ENCODE measurements around the gene HARS1. TPM values are rescaled to one million over a fixed set of nuclear protein-coding genes. Genes with fewer than 3 reads are reported as not detected.

The HARS1 gene
- 104 and 105 TPM in 2 replicates for total RNA-seq
- 56.0 and 65.2 TPM in 2 replicates for polyA plus RNA-seq
- 81.8 and 90.1 TPM in 2 replicates for polyA plus RNA-seq (2011; cell fraction: cytosol; rRNA removed)
- polyA plus RNA-seq (2011; cell fraction: nucleus; rRNA removed), result 117 and 138 TPM in 2 replicates
- polyA plus RNA-seq (2012), result 89.4 and 110 TPM in 2 replicates
- 79.7 and 81.8 TPM in 2 replicates for polyA minus RNA-seq
- 34.8 TPM for polyA minus RNA-seq (2011; cell fraction: cytosol; rRNA and poly(A)+ RNA removed)
- 27.0 and 39.3 TPM in 2 replicates for polyA minus RNA-seq (2011; cell fraction: nucleus; rRNA and poly(A)+ RNA removed)
- percentile 79 among the genes with signal in this experiment for Bru-seq, nascent RNA
- BruChase-seq, experiment 1, labeled RNA remaining after a 6-hour chase, result percentile 88 among the genes with signal in this experiment
- percentile 90 among the genes with signal in this experiment for BruChase-seq, experiment 2, labeled RNA remaining after a 2-hour chase
- long read RNA-seq, transcript HARS-215 (13 exons, 1,945 nt), result major isoform, 313 of 376 reads
- long read RNA-seq, transcript HARS-205 (13 exons, 1,896 nt), result minor isoform, 12 of 376 reads
- long read RNA-seq, transcript HARS-204 (12 exons, 1,789 nt), result minor isoform, 7 of 376 reads
- long read RNA-seq, partial matches to known transcripts, result 15 of 376 reads
- long read RNA-seq, other reads (novel, unspliced or antisense), result 26 of 376 reads

DNA sequence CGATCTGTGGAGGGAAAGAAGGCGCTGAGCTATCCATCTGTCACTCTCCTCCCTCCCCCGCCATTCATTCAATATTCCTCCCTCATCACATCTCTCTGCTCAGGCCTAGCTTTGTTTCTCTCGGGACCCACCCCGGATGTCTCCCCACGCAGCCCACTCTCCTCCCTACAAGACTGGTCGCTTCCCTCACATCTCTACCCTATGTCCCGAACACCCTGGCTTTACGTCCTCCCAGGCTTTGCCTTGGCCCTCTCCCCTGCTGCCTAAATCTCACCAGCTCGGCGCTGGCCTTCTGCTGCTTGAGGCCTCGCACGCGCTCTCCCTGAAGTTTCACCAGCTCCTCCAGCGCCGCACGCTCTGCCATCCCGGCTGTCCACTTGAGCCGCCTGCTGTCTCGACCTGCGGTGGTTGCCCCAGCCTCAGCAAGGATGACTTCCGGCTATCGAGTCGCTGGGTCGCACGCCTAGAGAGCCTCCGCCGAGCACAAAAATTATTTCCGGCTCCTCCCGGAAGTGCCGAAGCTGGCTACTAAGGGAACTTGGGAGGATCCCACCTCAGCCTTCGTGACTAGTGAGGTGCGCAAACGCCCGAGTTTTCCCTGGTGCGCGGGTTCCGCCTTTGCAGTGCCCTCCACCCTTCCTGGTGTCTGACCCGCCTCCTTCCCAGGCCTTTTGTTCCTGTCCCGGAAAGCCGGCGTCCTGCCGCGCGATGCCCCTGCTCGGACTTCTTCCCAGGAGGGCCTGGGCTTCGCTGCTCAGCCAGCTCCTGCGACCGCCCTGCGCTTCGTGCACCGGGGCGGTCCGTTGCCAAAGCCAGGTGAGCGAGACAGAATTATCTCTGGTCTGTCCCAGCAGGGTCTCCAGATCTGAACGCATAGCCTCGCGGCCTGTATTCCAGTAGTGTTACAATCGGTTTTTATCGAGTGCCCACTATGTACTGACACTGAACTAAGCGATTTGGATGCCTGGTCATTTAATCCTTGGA is at the start of gene HARS1, which contains the start of gene HARS2:
HARS1 (minus strand) TSS at position 430 of the 984 bp plus-strand sequence; CDS start at position 364, 66 bp downstream.
HARS2 (plus strand) TSS at position 515 of the 984 bp plus-strand sequence; CDS start at position 709, 194 bp downstream.
- ChIA-PET POLR2A (interaction anchor here (0.8 to 1.8 kb wide), 6 partner anchors 9 to 241 kb away, joined by 3 to 9 read pairs (median 4); partner anchors contain the start of genes IK and ZMAT2), CTCF (interaction anchor here (0.9 to 1.5 kb wide), 12 partner anchors 9 to 318 kb away, joined by 3 to 9 read pairs (median 3); partner anchors contain the start of genes EIF4EBP3, IK, NDUFA2 and ZMAT2)
- Histone ChIP-seq H3K27me3 (ENCODE audit: control insufficient read depth in 2 of 2, insufficient read depth in 2 of 2, low read length in 2 of 2) (no peaks in the 10 kb centered on the region), H3K36me3 (ENCODE audit: control insufficient read depth in 2 of 2, extremely low read depth in 1 of 2, insufficient read depth in 2 of 2, low read length in 2 of 2) (peaks cover 21 to 23% of the 10 kb centered on the region in 2 experiments), H3K9me1 (replicated peaks; ENCODE audit: control insufficient read depth, extremely low read depth, insufficient read depth, low read length) (no peaks in the 10 kb centered on the region), H3K4me1 (ENCODE audit: control insufficient read depth, extremely low read depth, insufficient read depth, low read length) (peaks cover 13% of the 10 kb centered on the region), H3K27ac (ENCODE audit: insufficient read depth, low read depth, low read length) (peak within 1 kb of the TSS; percentile 72), H4K20me1 (replicated peaks; ENCODE audit: control insufficient read depth, extremely low read depth, insufficient read depth, low read length) (no peaks in the 10 kb centered on the region), H3K4me2 (ENCODE audit: insufficient read depth, low read length) (peak within 1 kb of the TSS; percentile 98), H3K9ac (replicated peaks; ENCODE audit: extremely low read depth, insufficient read depth, low read length) (peak within 1 kb of the TSS; percentile 96), H3K79me2 (ENCODE audit: control insufficient read depth, insufficient read depth, low read length) (peaks cover 41% of the 10 kb centered on the region), H3K9me3 (replicated peaks; ENCODE audit: control insufficient read depth, insufficient read depth, low read length) (no peaks in the 10 kb centered on the region), H2AFZ (ENCODE audit: low read depth, low read length) (peak within 1 kb of the TSS; percentile 66), H3K4me3 (replicated peaks in 1 of 3; ENCODE audit: insufficient read depth in 1 of 3, low read depth in 1 of 3, low read length in 3 of 3) (peak within 1 kb of the TSS; percentile 80 to 90 (median 82))
- intact Hi-C loops (cut with micrococcal nuclease), result loop anchor here (1.0 kb wide), 6 partner anchors 9 to 127 kb away; partner anchors contain the start of genes APBB3, IK, NDUFA2 and SLC35A4
- peak; percentile 91 for FAIRE-seq
- DNase-seq (ENCODE audit: low read depth, low spot score), result peak; percentile 94
- peak; percentile 54 for TF ChIP-seq MAX (IDR thresholded peaks at IDR 0.05; ENCODE audit: insufficient read depth, insufficient read length)
- TF ChIP-seq EZH2 (IDR thresholded peaks at IDR 0.05; ENCODE audit: borderline replicate concordance, low read depth, low read length, severe bottlenecking), result no peak
- no peak for TF ChIP-seq GATA2 (IDR thresholded peaks at IDR 0.05; ENCODE audit: insufficient read depth, insufficient read length, low read depth, low read length)
- TF ChIP-seq, protein P1, sequence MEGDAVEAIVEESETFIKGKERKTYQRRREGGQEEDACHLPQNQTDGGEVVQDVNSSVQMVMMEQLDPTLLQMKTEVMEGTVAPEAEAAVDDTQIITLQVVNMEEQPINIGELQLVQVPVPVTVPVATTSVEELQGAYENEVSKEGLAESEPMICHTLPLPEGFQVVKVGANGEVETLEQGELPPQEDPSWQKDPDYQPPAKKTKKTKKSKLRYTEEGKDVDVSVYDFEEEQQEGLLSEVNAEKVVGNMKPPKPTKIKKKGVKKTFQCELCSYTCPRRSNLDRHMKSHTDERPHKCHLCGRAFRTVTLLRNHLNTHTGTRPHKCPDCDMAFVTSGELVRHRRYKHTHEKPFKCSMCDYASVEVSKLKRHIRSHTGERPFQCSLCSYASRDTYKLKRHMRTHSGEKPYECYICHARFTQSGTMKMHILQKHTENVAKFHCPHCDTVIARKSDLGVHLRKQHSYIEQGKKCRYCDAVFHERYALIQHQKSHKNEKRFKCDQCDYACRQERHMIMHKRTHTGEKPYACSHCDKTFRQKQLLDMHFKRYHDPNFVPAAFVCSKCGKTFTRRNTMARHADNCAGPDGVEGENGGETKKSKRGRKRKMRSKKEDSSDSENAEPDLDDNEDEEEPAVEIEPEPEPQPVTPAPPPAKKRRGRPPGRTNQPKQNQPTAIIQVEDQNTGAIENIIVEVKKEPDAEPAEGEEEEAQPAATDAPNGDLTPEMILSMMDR (IDR thresholded peaks at IDR 0.05; ENCODE audit: extremely low read depth in 1 of 2, insufficient read depth in 1 of 2, low read depth in 1 of 2, low read length in 2 of 2), result no peak
- no peak for TF ChIP-seq FOS (IDR thresholded peaks at IDR 0.05; ENCODE audit: borderline replicate concordance, insufficient read depth, low read length)
- no peak for TF ChIP-seq JUN (IDR thresholded peaks at IDR 0.05; ENCODE audit: borderline replicate concordance, insufficient read depth, insufficient read length, low read depth)
- no peak for TF ChIP-seq MYC (IDR thresholded peaks at IDR 0.05; ENCODE audit: low read depth, low read length)
- peak; percentile 88 for TF ChIP-seq POLR2AphosphoS5 (IDR thresholded peaks at IDR 0.05; ENCODE audit: insufficient read depth, low read depth, low read length)
- peak; percentile 90 for TF ChIP-seq POLR2A (IDR thresholded peaks at IDR 0.05; ENCODE audit: low read depth, low read length)
- BruUV-seq (replicated peaks), result no TSS peak
- dilution Hi-C loops (cut with MboI; ENCODE audit: extremely low pct_ligation_motif_present, low sequenced_read_pairs), result no loop called here
